PC-9 (cell line): ENCODE results near the gene CCDC85B. TPM values are rescaled to one million over a fixed set of nuclear protein-coding genes. Genes with fewer than 3 reads are reported as not detected.
A peak's percentile ranks its signal among the peaks of the same experiment; 100 is the strongest.

Source experiments
- BruUV-seq: library from RNA; stranded (reverse); fragments of 400-500 nt; replicated peaks from 2 replicates; lab custom pipeline; 2021; lab: Mats Ljungman, UMichigan
- CTCF ChIA-PET: fragments of 300-600 bp; sonication (Branson Sonifier 250); formaldehyde crosslinking; loops from one replicate; lab custom pipeline; 2022; ENCODE audit warnings: antibody characterized with exemption; lab: Charles Lee
- POLR2A ChIA-PET: fragments of 300-600 bp; sonication (Branson Sonifier 250); formaldehyde crosslinking; loops from one replicate; lab custom pipeline; 2022; ENCODE audit warnings: antibody characterized with exemption; ENCODE audit not compliant: unreplicated experiment; lab: Charles Lee
- DNase-seq, 2 experiments: peaks; one replicate each; pipeline versions ENCODE4 v3.0.0 to v3.0.0-alpha.2; 2015 to 2022; ENCODE audit warnings: mixed read lengths in 1 of 2
- H2AFZ ChIP-seq: fragments of 200-600 bp; sonication (generic); 2 replicates; pipeline ENCODE4 v1.8.1; 2017; ENCODE audit warnings: antibody characterized with exemption
- H3F3A ChIP-seq: fragments of 200-600 bp; sonication (generic); 2 replicates; pipeline ENCODE4 v1.8.1; 2017; ENCODE audit warnings: antibody characterized with exemption, mild to moderate bottlenecking, low read depth; ENCODE audit not compliant: insufficient read depth
- H3K27ac ChIP-seq: fragments of 200-600 bp; sonication (generic); 2 replicates; pipeline ENCODE4 v1.6.1; 2016; ENCODE audit warnings: mixed run types
- H3K27me3 ChIP-seq: fragments of 200-600 bp; sonication (generic); 2 replicates; pipeline ENCODE4 v1.6.1; 2016; ENCODE audit warnings: low read depth, mixed run types; ENCODE audit not compliant: insufficient read depth
- H3K36me3 ChIP-seq: fragments of 200-600 bp; sonication (generic); 2 replicates; pipeline ENCODE4 v1.6.1; 2016; ENCODE audit warnings: low read depth, mixed run types
- H3K4me1 ChIP-seq: fragments of 200-600 bp; sonication (generic); replicated peaks from 2 replicates; pipeline ENCODE4 v1.6.1; 2016; ENCODE audit warnings: mixed run types; ENCODE audit not compliant: insufficient read depth
- H3K4me2 ChIP-seq: fragments of 200-600 bp; sonication (generic); 2 replicates; pipeline ENCODE4 v1.6.1; 2017; ENCODE audit warnings: mixed run types
- H3K4me3 ChIP-seq: fragments of 200-600 bp; sonication (generic); 2 replicates; pipeline ENCODE4 v1.6.1; 2016; ENCODE audit warnings: mixed run types
- H3K79me2 ChIP-seq: fragments of 200-600 bp; sonication (generic); 2 replicates; pipeline ENCODE4 v1.6.1; 2017; ENCODE audit warnings: low read depth, mixed run types
- H3K9me2 ChIP-seq: fragments of 200-600 bp; sonication (generic); 2 replicates; pipeline ENCODE4 v1.8.1; 2017; ENCODE audit warnings: mild to moderate bottlenecking; ENCODE audit not compliant: insufficient read depth
- H3K9me3 ChIP-seq: fragments of 200-600 bp; sonication (generic); 2 replicates; pipeline ENCODE4 v1.8.1; 2016; ENCODE audit warnings: low read depth; ENCODE audit not compliant: insufficient read depth
- H4K20me1 ChIP-seq: fragments of 200-600 bp; sonication (generic); 2 replicates; pipeline ENCODE4 v1.8.1; 2017; ENCODE audit not compliant: insufficient read depth
- EZH2 ChIP-seq: fragments of 200-600 bp; sonication (generic); IDR thresholded peaks from 2 replicates; pipeline ENCODE4 v1.8.0; 2017; ENCODE audit warnings: antibody characterized with exemption, low read depth
- intact Hi-C: fragments of 100-400 bp; cut with micrococcal nuclease; formaldehyde crosslinking; loops from one replicate; pipeline ENCODE4 v1.10.0; 2022; ENCODE audit not compliant: unreplicated experiment
- total RNA-seq: library from RNA; stranded (reverse); gene quantifications from 2 replicates; pipeline ENCODE4 v1.2.3, GENCODE V29; 2021
- TF ChIP-seq, protein P1 (sequence below): fragments of 200-600 bp; sonication (generic); conservative IDR thresholded peaks from 2 replicates; pipeline ENCODE4 v1.6.1; 2017; ENCODE audit warnings: mixed run types, antibody characterized with exemption, mild to moderate bottlenecking, moderate library complexity

Gene CCDC85B
- total RNA-seq, 1 experiment from 2014 or later: 45.0 TPM

DNA sequence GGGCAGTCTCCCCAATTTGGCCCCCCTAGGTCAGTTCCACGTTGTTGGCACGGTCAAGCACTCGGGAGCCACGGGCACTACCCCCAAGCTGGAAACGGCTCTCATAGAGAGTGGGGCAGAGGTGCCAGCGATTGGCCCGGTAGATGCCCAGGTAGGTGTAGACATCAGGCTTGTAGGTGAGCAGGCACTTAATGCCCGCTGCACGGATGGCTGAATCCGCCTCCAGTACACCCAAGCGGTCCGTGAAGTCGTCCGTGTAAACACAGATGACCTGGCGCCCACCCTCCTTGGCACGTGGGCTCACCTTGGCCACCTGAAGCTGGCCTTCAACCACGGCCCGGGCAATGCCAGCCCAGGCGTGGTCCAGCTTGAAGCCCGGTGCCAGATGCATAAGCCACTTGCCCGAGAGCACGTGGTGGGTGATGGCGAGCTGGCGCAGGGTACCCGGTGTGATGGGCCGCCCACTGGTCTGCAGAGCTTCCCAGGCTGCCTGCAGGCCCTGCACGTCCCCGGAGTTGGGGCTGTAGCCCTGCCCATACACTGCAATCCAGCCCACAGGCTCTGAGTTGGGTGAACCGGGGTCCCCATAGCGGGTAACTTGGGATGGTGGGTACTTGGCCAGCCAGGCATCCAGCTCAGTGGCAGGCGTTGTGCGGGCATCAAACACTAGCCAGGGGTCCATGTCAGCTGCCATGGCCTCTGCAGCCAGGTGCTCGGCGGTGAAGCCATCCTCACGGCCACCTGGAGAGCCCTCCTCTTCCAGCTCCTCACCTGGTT is 27.1 kb downstream of the CCDC85B start:
- peak in 1 of 2 experiments; percentile 55 for DNase-seq
- TF ChIP-seq EZH2: no peak
- TF ChIP-seq, protein P1, sequence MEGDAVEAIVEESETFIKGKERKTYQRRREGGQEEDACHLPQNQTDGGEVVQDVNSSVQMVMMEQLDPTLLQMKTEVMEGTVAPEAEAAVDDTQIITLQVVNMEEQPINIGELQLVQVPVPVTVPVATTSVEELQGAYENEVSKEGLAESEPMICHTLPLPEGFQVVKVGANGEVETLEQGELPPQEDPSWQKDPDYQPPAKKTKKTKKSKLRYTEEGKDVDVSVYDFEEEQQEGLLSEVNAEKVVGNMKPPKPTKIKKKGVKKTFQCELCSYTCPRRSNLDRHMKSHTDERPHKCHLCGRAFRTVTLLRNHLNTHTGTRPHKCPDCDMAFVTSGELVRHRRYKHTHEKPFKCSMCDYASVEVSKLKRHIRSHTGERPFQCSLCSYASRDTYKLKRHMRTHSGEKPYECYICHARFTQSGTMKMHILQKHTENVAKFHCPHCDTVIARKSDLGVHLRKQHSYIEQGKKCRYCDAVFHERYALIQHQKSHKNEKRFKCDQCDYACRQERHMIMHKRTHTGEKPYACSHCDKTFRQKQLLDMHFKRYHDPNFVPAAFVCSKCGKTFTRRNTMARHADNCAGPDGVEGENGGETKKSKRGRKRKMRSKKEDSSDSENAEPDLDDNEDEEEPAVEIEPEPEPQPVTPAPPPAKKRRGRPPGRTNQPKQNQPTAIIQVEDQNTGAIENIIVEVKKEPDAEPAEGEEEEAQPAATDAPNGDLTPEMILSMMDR: no peak
- Histone ChIP-seq H3K27ac (peak overlapping the region; percentile 90), H3K9me2 (no peaks in the 10 kb centered on the region), H3K9me3 (no peaks in the 10 kb centered on the region), H3K4me3 (peak overlapping the region; percentile 89), H3K4me1 (peaks cover 63% of the 10 kb centered on the region), H3K4me2 (peak overlapping the region; percentile 90), H3K27me3 (no peaks in the 10 kb centered on the region), H3F3A (peaks cover 44% of the 10 kb centered on the region), H3K79me2 (peaks cover 42% of the 10 kb centered on the region), H3K36me3 (peaks cover 3% of the 10 kb centered on the region; the same call in 1 of the 2 replicates), H4K20me1 (no peaks in the 10 kb centered on the region), H2AFZ (no peak overlapping the region)
- POLR2A ChIA-PET: interaction anchor here (0.7 to 1.2 kb wide), 3 partner anchors 8 to 27 kb away, joined by 3 to 10 read pairs (median 6); partner anchors contain the start of gene CCDC85B
- CTCF ChIA-PET: interaction anchor here (0.6 to 1.8 kb wide), 2 partner anchors 19 to 26 kb away, joined by 7 to 12 read pairs; partner anchors contain the start of gene CCDC85B
- BruUV-seq: TSS peak; percentile 47
- intact Hi-C loops: loop anchor here (2.0 to 5.0 kb wide), 2 partner anchors 59 to 360 kb away; partner anchors contain the start of genes CFL1 and LTBP3

DNA sequence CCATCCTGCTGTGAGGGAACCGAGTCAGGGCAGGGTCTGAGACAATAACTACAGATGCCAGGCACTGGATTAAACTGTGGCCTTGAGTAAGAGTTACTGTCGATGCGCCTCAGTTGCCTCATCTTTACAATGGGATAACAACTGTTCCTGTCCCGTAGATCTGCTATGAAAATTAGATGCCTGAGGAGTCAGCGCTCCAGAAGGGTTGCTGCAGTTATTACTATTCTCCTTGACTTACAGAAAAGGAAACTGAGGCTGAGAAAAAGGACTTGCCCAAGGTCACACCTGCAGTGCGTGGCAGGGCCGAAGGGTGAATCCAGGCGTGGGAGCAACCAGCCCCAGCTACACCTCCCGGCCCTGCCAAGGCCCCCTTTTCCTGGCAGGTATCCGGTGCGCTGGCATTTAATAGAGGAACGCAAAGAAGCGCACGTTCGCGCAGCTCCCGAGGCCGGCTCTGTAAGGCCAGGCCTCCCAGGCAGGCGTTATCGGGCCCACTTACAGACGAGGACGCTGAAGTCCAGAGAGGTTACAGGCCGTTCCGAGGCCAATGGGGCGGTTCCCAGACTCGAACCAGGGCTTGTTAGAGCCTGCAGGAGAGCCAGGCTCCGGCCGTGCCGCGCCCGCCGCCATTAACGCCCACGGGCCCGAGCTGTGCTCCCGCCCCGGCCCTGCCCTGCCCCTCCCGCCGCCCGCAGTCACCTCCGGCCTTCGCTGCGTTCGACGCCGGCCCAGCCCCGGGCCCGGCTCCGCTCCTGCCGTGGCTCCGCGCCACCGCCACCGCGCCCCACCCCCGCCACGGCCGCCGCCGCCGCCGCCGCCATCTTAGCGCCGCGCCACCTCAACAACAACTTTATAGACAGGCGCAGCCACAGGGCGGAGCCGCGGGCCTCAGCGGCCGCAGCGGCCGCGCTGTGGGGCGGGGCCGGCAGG is 28.0 kb downstream of the CCDC85B start, which contains the start of gene C11orf68:
Gene C11orf68, minus strand, starts transcription at position 852 of the 930 bp plus-strand sequence. Its CDS starts 31 bp downstream, at position 821.
- peaks cover 6% of the 10 kb centered on the region; the same call in 1 of the 2 replicates for H3K36me3 ChIP-seq
- peak within 1 kb of the TSS; percentile 94 for H3K4me2 ChIP-seq
- H4K20me1 ChIP-seq: no peaks in the 10 kb centered on the region
- peaks cover 39% of the 10 kb centered on the region; the same call in 1 of the 2 replicates for H3F3A ChIP-seq
- H3K9me2 ChIP-seq: no peaks in the 10 kb centered on the region
- H3K27me3 ChIP-seq: no peaks in the 10 kb centered on the region
- POLR2A ChIA-PET: interaction anchor here (0.9 to 1.2 kb wide), 2 partner anchors 9 to 28 kb away, joined by 3 to 6 read pairs; partner anchors contain the start of gene CCDC85B
- no TSS peak for BruUV-seq
- intact Hi-C loops: loop anchor here (1.0 to 5.0 kb wide), 3 partner anchors 30 to 361 kb away; partner anchors contain the start of genes FIBP, LTBP3 and SART1
- H3K4me1 ChIP-seq: peaks cover 54% of the 10 kb centered on the region
- no peaks in the 10 kb centered on the region for H3K9me3 ChIP-seq
- no peak for TF ChIP-seq EZH2
- TF ChIP-seq, protein P1: no peak
- CTCF ChIA-PET: interaction anchor here (0.6 to 1.8 kb wide), 2 partner anchors 20 to 27 kb away, joined by 7 to 12 read pairs; partner anchors contain the start of gene CCDC85B
- DNase-seq: no peak
- H3K79me2 ChIP-seq: peaks cover 42% of the 10 kb centered on the region
- H3K4me3 ChIP-seq: peak within 1 kb of the TSS; percentile 89
- peak within 1 kb of the TSS; percentile 90 for H3K27ac ChIP-seq
- H2AFZ ChIP-seq: peak within 1 kb of the TSS; percentile 80
